ENCODE measurements around the gene EFNB2. TPM values are rescaled to one million over a fixed set of nuclear protein-coding genes. Genes with fewer than 3 reads are reported as not detected.

The EFNB2 gene
- total RNA-seq, 4 donors from 2014 or later, result 11.9 to 50.4 (median 37.4) TPM

DNA sequence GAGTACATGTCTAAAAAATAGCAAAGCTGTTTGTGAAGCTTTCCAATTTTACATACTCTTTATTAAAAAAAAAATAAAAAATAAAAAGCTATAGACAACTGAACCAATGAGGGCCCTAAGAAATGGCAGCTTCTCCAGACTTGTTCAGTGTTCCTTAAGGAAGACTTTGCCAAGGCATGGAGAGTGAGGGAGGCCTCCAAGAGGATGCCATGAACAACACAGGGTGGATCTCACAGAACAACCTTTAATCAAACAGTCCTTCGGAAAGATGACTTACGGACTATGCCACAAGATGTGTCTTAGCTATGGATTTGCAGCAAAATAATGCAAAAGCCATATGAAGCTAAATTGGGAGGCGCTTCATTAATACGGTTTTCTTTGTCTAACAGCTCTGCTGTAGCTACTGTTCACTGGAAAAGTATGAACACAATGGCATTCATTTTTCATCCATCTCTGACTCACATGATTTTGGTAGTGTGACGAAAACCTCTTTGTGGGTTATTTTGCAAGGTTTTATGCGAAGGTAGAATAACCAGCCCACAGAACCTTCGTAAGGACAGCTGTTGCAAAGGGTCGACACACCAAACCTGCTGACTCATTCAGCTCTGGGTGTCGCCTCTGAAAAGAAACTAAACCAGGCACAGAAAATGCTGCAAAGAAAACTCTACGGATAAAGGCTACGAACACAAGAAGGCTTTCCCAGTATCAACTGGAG lies 27.7 kb downstream of the EFNB2 start:
- TF ChIP-seq, protein P1, sequence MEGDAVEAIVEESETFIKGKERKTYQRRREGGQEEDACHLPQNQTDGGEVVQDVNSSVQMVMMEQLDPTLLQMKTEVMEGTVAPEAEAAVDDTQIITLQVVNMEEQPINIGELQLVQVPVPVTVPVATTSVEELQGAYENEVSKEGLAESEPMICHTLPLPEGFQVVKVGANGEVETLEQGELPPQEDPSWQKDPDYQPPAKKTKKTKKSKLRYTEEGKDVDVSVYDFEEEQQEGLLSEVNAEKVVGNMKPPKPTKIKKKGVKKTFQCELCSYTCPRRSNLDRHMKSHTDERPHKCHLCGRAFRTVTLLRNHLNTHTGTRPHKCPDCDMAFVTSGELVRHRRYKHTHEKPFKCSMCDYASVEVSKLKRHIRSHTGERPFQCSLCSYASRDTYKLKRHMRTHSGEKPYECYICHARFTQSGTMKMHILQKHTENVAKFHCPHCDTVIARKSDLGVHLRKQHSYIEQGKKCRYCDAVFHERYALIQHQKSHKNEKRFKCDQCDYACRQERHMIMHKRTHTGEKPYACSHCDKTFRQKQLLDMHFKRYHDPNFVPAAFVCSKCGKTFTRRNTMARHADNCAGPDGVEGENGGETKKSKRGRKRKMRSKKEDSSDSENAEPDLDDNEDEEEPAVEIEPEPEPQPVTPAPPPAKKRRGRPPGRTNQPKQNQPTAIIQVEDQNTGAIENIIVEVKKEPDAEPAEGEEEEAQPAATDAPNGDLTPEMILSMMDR (IDR thresholded peaks at IDR 0.05), result no peak
- DNase-seq (ENCODE audit: low spot score), result no peak
- peak; percentile 63 for ATAC-seq (ENCODE audit: low FRiP score)

DNA sequence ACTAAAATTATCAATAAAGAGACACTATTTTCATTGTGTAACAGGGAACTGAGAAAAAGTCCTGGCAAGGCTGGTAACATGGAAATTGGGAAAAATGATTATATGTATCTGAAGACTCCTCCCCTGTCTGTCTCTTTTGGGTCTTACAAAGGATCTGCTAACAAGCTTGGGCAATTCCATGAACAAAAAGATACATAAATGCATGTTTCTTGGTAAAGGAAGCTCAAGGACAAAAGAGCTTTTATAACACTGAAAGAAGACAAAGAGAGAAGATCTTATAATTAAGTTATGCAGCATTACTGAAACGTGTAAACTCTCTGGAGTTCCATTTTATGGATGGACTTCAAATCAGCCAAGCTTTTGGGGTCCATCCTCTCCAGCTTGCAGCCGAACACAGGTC lies 29.2 kb downstream of the EFNB2 start:
- DNase-seq (ENCODE audit: low spot score) (no peak), ATAC-seq (ENCODE audit: low FRiP score) (no peak)
- TF ChIP-seq, protein P1 (IDR thresholded peaks at IDR 0.05), result no peak

DNA sequence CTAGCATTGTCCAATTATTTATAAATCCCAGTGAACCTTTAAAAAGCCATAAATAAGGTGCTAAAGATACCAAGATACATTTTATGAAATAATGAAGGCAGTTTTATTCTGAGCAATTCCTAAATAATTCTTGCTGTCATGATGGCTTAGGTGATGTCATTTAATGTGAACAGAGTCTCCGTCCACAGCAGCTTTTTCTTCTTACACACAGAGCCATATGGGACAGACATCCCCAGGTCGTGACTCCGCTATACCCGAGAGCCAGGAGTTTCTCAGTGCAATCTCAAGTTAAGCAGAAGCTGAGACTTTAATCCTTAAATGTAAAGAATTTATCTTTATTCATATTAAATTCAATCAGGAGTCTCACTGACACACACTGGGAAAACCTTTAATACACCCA lies 29.7 kb downstream of the EFNB2 start:
- DNase-seq (ENCODE audit: low spot score) (no peak), ATAC-seq (ENCODE audit: low FRiP score) (no peak)
- TF ChIP-seq, protein P1 (IDR thresholded peaks at IDR 0.05), result no peak

DNA sequence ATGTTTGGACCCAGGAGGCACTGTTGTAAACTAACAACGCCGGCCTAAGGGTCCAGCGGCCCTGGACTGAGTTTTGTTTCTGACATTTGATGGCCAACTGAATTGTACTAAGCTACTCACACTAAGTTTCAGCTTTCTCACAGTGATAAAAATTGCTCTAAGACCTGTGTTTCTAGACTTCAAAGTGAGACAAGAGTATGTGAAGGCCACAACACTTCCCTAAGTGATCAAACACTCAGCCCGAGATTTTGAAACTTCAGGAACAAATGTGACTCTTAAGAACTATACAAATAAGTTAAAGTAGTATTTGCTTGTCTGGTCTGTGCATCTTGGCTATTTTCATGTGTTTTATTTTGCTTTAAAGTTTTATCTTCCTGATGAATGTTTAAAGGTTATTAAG lies 30.2 kb downstream of the EFNB2 start:
- no peak for DNase-seq (ENCODE audit: low spot score)
- ATAC-seq (ENCODE audit: low FRiP score), result no peak
- TF ChIP-seq, protein P1 (IDR thresholded peaks at IDR 0.05), result no peak

DNA sequence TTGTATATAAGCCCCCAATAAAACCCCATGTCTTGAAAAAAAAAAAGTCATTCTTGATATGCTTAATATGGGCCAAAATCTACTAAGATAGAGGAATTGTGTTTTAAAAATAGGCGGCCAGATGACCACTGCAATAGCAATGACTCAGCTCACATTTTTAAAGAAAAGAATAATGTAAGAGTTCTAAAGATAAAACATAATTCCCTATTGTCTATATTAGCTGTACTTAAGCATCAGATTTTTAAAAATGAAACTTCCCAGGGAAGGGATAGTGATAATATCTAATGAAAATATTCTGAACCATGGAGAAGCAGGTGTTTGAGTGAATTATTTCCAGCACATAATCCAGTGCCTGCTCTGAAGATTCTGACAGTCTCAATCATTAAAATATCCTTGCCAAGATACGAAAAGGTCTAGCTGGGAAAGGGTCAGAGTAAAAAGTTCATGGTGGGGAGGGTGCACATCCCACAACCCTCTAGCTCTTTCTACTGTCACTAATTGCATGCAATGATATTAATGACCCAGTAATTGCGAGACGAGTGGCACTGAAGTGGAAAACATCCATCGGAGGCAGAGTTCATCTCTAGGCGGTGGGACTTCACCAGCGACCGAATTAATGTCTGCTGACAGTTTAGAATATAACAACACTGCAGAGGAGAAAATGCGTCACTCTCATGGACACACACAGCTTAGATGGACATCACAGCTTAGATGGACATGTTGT lies 31.6 kb downstream of the EFNB2 start:
- DNase-seq (ENCODE audit: low spot score) (no peak), ATAC-seq (ENCODE audit: low FRiP score) (no peak)
- TF ChIP-seq, protein P1 (IDR thresholded peaks at IDR 0.05), result no peak

DNA sequence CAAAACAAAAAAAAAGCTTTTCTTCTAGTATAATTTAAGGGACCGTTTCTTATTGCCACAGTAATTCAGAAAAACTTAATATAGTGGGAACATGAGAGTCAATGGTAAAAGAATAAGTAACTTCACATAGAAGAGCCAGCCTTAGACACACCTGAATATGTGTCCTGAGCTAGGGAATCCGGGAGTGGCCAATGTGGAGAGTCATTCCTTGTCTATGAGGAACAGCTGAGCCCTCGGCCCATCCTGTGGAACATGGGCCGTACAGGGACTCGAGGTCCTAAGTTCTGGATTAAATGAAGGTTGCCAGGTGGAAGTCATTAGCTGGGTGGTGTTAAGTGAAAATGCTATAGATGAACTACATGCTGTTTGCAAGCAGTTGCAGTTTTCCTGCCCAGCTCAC lies 32.2 kb downstream of the EFNB2 start:
- no peak for DNase-seq (ENCODE audit: low spot score)
- TF ChIP-seq, protein P1 (IDR thresholded peaks at IDR 0.05), result no peak
- ATAC-seq (ENCODE audit: low FRiP score), result no peak

DNA sequence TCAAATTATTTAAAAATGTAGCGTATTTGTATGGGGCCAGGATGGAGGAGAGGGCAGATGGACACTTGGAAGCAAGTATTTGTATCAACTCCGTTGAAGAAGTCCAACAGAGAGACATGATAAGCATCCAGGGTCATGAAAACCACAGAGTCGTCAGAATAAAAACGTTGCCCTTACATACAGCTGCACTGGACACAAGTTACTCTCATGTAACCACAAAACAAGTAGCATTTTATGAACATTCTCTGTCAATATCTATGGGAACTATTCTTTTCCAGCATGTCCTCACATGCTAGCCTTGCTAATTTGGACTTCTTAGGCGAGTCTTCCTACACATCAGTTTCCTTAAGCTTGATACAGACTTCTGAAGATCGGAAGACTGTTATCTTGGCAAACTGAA lies 35.0 kb downstream of the EFNB2 start:
- ATAC-seq (ENCODE audit: low FRiP score) (no peak), DNase-seq (ENCODE audit: low spot score) (no peak)
- TF ChIP-seq, protein P1 (IDR thresholded peaks at IDR 0.05), result no peak
